Activated CD4-positive, alpha-beta T cell treated with anti-CD3 and anti-CD28 coated beads, Interleukin-2, amount 50 U/mL, for 24 hours (primary cell): ENCODE data around the gene NCAN.
"Not testable (repeated sequence)": the region's sequence is repeated elsewhere in the genome, so short reads cannot be mapped to it uniquely, and the experiment has no call there.

Source experiments
- DNase-seq, 2 donors: peaks; one replicate each; pipeline ENCODE4 v3.0.0-alpha.2; 2020; ENCODE audit warnings: low read depth in 1 of 2, low spot score in 1 of 2

The NCAN gene

DNA sequence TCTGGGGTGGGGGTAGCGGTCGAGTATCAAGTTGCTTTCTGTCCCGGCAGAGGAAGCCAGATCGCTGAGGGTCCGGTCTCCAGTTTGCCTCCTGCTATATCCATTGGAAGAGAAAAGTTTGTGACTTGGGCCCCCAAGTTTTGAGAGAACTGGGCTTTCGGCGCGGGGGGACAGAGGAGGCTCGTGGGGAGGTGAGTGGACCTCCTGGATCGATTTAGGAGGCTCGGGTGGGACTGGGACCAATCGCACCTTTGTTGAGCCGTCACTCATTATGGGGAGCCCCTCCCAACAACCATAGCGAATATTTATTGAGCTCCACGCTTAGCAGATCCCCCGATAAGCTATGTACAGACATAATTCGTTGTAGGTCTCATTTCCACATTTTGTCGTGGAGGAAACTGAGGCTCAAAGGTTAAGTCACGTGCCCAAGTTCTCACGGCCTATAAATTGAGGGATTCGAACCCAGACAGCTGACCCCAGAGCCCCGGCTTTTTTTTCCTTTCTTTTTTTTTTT lies 18.8 kb upstream of the NCAN start:
- no peak for DNase-seq

DNA sequence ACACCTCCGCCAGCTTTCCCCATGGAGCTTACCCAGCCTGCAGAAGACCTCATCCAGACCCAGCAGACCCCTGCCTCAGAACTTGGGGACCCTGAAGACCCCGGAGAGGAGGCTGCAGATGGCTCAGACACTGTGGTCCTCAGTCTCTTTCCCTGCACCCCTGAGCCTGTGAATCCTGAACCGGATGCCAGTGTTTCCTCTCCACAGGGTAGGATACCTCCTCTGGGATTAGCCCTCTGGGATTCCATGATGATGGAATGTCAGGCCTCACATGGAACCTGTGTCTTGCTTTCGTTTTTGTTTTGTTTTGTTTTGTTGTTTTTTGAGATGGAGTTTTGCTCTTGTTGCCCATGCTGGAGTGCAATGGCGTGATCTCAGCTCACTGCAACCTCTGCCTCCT lies 17.8 kb upstream of the NCAN start:
- DNase-seq, result no peak

DNA sequence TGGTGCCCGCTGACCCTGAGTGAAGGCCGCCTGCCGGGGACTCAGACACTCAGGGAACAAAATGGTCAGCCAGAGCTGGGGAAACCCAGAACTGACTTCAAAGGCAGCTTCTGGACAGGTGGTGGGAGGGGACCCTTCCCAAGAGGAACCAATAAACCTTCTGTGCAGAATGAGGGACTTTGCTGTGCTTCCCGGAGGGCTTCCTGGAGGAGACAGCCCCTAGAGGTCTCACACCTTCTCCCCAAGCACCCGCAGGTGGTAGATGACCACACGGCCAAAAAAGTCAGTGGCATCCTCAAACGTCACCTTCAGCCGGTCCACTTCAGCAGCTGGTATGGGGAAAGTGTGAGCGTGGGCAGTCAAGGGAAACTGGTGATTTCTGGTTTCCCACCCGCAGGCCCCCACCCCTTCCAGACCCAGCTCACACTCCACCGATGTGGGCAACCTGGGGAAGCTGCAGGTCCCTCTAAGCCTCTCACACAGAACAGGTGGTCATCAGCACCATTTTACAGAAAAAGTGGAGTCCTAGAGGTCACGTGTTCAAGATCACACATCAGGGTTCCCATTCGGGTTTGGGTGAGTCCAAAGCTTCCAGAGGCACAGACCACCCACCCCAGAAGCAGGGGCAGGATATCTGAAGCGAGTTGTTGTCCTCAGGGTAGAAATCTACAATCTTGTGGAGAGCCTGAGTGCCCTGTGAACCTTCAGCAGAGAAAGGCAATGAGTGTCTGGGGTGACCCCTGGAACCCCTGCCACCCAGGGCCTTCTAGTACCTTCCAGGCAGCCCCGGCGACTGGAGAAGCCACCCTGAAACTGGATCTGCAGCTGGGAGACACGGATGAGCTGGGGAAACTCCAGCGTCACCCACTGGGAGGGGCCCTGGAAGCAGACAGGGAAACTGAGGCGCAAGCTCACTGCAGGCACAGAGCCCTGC lies 9.8 kb upstream of the NCAN start:
- DNase-seq, result no peak

DNA sequence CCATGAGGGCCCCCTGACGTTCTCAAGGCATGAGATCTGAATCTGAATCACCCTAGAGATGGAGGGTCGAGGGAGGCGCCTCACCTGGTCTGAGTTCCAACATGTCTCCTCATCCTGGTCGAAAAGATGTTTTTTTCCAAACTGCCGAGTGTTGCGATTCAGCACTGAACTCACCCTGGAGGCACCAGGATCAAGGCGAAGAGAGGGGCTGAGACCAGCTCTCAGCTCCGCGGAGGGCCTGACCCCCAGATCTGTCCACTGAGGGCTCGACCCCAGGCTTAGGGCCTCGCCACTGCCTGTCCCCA lies 9.1 kb upstream of the NCAN start:
- no peak for DNase-seq

DNA sequence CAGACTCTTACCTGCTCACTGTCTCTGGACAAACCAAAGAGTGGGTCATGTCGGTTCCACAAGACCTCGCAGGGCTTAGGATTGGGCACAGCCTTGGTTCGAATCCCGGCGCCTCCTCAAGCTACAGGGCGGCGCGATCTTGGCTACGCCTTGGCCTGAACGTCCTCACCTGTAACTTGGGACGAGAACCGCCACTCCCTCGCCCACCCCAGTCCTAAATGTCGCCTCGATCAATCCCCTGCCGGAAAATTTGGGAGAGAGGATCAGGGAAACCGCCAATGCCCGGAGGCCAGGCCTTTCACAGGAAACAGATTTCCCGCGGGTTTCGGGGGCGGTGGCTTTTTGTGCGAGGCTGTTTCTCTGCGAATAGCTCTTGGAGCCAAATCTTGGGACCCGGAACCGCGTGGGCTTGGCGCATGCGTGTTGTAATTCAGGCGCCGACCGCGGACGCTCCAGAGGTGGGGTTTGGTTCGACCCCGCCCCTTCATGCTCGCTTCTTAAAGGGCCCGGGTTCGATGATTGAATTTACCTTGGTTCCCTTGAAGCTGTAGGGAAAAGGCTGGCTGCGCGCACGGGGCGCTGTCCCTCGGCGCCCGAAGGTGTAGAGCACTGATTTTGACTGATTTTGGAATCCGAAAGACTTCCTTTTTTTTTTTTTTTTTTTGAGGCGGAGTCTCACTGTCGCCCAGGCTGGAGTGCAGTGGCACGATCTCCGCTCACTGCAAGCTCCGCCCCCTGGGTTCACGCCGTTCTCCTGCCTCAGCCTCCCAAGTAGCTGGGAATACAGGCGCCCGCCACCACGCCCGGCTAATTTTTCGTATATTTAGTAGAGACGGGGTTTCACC lies 8.5 kb upstream of the NCAN start, which contains the start of gene NR2C2AP:
NR2C2AP (minus strand) TSS at position 403 of the 845 bp plus-strand sequence; CDS start at position 49, 354 bp downstream.
- DNase-seq, result peak; percentile 83 to 91

DNA sequence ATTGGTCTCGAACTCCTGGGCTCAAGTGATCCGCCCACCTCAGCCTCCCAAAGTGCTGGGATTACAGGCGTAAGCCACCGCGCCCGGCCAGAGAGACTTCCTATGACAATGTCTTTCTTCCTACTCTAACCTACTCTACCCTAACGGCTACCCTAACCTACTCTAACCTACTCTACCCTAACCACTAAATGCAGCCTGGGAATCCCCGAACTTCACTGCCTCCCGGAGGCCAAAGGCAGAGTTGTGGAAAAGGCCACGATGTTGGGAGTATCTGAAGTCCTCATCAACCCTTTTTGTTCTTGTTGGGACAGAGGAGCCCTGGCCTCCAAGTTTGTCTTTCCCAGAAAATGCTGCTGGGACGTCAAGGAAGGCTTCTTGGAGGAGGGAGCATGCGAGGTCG lies 7.6 kb upstream of the NCAN start:
- DNase-seq, result no peak

DNA sequence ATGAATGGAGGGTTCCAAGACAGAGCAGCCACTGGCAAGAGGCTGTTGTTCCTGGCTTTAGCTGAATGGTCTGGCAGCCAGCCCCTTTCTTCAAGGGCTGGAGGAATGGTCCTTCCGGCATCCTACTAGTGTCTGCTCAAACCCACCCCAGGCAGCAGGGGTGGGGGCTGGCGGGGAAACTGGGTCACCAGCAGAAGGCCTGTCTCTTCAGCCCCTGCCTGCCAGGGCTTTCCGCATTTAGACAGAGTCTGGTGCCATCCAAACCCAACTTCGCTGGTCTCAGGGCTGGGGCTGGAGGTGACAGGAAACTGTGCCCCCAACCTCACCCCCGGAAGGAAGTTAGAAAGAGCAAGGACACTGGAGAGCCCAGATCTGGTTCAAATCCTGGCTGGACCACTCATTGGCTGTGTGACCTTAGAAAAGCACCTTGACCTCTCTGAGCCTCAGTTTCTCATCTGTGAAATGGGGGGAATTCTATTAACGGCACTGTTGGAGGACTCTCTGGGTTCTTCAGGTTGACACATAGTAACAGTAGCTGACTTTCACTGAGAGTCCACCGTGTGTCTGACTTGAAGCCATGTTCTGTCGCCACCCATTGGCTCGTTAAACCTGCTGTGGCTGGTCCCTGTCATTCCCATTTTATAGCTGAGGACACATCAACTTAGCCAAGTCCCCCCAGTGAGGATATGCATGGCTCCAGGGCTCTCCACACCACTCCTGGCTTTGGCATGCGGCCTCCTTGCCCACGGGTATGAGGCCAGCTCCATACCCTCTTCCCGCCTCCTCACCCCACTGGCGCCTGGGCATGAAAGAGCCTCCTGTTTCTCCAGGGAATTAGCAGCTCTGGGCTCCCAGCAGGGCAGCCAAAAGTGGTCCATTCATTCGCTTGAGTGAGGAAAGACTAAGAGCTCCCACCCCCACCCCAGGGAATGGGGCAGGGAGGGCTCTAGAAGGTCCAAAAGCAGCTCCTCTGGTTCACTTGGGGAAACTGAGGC lies 6.0 kb upstream of the NCAN start:
- DNase-seq, result no peak

DNA sequence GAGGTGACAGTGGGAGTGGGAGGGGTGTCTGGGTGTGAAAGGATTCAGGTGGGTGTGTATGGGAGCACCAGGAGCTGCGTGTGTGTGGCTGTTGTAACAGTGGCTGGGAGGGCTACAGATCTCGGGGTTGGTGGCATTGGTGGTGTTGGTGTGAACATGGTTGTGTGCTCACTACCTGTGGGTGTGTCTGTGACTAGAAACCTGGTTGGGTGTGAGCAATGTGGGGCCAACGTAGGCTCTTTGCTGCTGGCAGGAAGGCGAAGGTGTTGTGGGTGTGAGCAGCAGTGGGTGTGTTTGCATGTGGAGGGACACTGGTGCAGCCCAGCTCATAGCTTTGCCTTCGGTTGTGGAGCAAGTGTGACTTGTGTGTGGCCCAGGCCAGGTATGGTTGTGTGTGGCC lies 4.8 kb upstream of the NCAN start:
- DNase-seq, result no peak

DNA sequence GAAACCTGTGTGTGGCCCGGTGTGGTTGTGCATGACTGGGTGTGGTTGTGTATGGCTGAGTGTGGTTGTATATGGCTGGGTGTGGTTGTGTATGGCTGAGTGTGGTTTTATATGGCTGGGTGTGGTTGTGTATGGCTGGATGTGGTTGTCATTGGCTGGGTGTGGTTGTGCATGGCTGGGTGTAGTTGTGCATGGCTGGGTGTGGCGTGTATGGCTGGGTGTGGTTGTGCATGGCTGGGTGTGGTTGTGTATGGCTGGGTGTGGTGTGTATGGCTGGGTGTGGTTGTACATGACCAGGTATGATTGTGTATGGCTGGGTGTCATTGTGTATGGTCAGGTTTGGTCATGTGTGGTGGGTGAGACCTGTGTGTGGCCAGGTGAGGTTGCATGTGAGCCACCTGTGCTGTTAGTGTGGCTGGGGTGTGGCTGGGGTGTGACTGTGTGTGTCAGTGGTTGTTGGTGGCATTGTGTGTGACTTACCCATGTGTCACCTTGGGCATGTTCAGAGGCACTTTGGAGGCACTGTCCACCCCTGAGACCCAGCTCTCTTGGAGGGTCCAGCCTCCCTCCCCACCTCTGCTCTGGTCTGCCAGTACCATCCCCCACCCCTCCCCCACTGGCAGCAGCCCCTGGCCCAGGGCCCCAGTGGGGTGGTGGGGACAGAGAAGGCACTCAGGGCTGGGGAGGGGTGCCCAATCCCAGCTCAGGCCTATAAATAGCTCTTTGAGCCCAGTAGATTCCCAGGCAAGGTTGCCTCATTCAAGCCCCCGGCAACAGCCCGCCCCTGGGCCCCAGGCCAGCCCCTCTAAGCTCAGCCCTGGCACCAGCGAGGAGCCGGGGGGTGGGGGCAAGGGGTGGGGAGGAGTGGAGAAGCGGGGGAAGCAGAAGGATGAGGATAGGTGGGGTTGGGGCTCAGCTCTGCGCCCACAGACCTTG lies 3.9 kb upstream of the NCAN start:
- no peak for DNase-seq

DNA sequence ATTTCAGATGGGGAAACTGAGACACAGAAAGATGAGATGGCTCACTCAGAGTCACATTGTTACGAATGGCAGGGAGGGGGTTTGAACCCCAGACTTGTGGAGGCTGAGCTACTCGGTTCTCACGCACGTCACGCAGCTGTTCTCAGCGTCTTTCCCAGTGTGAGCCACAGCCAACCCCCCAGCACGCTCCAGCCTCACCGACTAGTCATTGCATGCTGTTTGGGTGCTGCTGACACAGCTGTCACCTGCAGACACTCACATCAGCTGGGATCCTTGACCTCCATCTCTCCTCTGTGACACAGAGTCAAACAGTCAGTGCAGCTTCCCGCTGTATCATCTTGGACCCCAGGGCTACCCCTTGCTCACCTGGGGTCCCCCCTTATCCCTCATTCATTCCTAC lies 2.4 kb upstream of the NCAN start:
- no peak for DNase-seq

DNA sequence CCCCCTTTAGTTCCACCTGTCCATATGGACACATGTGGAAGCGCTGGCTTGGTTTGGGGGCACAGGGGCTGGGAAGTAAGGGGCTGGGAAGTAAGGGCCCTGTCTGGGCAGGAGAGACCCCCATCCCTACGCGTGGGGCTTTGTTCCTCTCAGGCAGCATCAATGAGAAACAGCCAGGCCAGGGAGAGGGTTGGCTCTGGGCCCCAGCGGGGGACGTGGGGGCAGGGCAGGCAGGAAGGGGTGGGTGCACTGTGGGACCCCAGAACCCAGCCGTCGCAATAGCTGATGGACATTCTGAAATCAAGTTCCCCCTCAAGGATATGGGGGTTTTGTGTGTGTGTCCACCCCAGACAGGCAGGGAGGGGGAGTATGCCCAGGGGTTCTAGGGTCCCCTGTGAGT lies 1.2 kb downstream of the NCAN start:
- DNase-seq, result no peak

DNA sequence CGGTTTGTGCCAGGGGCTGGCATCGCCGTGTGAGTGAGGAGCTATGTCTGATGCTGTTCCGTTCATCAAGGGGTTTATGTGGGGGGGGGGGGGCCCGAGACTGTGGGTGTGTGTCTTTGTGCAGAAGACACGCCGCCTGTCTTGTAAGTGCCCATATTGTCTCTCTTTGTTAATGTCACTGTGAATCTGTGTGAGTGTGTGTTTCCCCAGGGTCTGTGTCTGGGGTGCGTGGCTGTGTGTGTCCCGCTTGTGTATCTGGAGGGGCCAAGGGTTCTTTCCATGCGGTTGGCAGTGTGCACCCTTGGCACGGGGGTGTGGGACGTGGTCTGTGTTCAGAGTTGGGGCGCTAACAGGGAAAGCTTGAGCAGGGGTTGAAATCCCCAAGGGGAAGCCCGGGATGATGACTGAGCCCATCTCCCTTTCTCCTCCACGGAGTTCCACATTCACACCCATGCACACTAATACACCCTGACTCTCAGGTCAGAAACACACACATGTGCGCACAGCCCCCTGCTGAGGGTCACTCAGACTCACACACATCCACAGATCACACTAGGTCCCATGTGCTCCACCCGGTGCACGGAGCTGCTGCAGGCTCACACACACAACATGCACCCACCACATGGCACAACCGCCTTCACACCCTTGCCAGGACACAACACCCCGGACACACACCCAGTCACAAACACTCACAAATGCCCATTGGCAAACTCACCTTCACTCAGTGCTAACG lies 1.8 kb downstream of the NCAN start:
- no peak for DNase-seq

DNA sequence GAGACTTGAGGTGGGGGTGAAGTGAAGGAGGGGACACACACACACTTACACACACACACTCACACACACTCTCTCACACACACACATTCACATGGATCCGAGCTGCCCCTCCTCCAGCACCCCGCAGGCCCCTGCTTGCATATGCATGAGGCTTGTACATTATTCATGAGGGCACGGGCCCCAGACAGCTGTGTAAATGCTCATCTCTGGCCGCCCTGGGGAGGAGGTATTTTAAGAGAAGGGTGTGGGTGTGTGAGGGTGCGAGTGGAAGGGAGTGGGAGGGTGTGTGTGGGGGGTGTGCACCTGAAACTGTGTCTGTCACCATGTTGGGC lies 2.4 kb downstream of the NCAN start:
- DNase-seq, result no peak

DNA sequence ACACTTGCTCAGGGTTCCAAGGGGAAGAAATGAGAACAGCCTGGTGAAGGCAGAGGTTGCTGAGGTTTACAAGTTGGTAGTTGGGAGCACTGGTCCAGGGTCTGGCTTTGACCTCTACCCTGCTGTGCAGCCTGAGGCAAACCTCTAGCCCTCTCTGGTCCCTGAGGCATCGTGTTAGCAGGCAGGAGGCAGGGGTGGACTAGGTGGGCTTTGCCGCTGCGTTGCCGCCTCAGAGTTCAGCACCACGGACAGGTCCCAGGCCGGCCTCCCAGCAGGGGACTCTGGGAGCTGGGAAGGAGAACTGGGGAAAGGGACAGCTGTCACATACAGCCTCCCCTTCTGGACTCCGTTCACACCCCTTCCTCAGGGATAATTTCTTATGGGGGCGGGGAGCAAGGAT lies 3.1 kb downstream of the NCAN start:
- DNase-seq, result no peak

DNA sequence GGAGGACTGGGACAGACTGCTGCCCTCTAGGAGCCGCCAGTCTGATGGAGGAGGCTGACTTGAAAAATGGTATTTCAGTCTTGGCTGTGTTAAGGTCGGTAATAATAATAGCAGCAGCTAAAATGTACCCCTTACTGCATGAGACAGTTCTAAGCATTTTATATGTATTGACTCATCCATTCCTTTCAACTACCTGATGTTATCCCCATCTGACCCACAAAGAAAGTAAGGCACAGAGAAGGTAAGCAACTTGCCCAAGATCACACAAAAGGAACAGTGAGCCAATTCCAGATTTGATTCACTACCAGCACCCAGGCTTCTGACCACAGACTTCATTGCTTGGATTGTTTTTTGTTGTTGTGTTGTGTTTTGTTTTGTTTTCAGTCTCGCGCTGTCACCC lies 4.0 kb downstream of the NCAN start:
- DNase-seq, result no peak

DNA sequence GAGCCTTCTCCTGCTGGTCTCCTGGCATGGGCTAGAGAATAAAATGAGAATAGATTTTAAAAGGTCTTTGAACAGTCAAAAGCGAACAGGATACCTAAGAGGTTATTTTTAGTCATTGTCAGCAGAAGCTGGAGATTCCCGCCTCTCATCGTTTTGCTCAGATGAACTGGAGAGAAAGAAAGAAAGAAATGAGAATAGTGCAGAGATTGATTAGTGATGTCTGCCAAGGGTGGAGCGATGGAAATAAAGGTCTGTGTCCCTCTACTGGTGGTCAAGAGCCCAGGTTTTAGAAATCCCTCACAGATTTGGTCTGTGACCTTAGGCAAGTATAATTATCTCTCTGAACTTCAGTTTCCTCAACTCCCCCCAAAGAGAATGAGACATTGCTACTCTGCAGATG lies 5.3 kb downstream of the NCAN start:
- no peak for DNase-seq

DNA sequence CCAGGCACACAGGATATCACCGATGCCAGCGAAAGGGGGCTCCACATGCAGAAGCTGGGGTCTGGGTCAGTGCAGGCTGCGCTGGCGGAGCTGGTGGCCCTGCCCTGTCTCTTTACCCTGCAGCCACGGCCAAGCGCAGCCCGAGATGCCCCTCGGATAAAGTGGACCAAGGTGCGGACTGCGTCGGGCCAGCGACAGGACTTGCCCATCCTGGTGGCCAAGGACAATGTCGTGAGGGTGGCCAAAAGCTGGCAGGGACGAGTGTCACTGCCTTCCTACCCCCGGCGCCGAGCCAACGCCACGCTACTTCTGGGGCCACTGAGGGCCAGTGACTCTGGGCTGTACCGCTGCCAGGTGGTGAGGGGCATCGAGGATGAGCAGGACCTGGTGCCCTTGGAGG lies 7.2 kb downstream of the NCAN start:
- DNase-seq, result no peak

DNA sequence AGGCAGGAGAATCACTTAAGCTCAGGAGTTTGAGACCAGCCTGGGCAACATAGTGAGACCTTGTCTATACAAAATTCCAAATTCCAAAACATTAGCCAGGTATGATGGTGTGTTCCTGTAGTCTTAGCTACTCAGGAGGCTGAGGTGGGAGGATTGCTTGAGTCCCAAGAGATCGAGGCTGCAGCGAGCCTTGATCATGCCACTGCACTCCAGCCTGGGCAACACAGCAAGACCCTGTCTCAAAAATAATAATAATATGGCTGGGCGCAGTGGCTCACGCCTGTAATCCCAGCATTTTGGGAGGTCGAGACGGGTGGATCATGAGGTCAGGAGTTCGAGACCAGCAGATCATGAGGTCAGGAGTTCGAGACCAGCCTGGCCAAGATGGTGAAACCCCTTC lies 9.2 kb downstream of the NCAN start:
- not testable (repeated sequence) for DNase-seq

DNA sequence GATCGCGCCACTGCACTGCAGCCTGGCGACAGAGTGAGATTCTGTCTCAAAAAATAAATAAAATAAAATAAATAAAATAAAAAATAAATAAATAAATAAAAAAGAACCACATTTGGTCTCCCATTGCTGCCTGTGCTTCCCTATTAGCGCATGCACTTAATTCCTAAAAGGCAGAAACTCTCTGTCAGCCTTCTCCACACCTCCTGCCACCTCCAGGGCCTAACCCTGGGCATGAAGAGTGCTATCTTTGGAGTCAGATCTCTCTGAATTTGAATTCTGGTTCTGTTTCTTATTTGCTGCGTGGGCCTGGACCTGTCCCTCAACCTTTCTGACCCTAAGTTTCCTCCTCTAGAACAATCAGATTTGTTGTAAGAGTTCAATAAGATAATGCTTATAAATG lies 11.3 kb downstream of the NCAN start:
- no peak for DNase-seq
